K562 (cell line): Measurements from ENCODE around the gene RNGTT. TPM values are rescaled to one million over a fixed set of nuclear protein-coding genes. Genes with fewer than 3 reads are reported as not detected.

ENCODE experiments used
- CTBP1 ChIP-seq: fragments of 450-650 bp; IDR thresholded peaks from 2 replicates; pipeline ENCODE4 v1.6.1; 2016; ENCODE audit warnings: borderline replicate concordance
- ELF1 ChIP-seq: fragments of 200-800 bp; sonication (Bioruptor generic); IDR thresholded peaks from 2 replicates; pipeline ENCODE4 v1.6.1; 2016; ENCODE audit warnings: missing genetic modification characterization, missing compliant biosample characterization
- FOXK1 ChIP-seq: sonication (generic); formaldehyde crosslinking; IDR thresholded peaks from 2 replicates; pipeline ENCODE4 v1.8.0; 2022; ENCODE audit warnings: missing genetic modification reagents, mild to moderate bottlenecking, borderline replicate concordance
- GATAD2B ChIP-seq: fragments of 450-650 bp; IDR thresholded peaks from 2 replicates; pipeline ENCODE4 v1.6.1; 2017; ENCODE audit warnings: mild to moderate bottlenecking, borderline replicate concordance
- L3MBTL2 ChIP-seq: fragments of 450-650 bp; IDR thresholded peaks from 2 replicates; pipeline ENCODE4 v1.6.1; 2016; ENCODE audit warnings: mild to moderate bottlenecking, moderate library complexity
- NR2C1 ChIP-seq, 2 experiments: fragments of 450-650 bp; IDR thresholded peaks; 2 replicates each; pipeline ENCODE4 v1.6.1; 2017; ENCODE audit warnings: mild to moderate bottlenecking in 2 of 2, antibody characterized with exemption in 1 of 2, inconsistent platforms in 1 of 2, missing compliant biosample characterization in 1 of 2, missing genetic modification characterization in 1 of 2
- PHTF2 ChIP-seq: fragments of 250-450 bp; sonication (Bioruptor Pico); IDR thresholded peaks from 2 replicates; pipeline ENCODE4 v1.5.0; 2021; ENCODE audit warnings: mild to moderate bottlenecking
- TAF7 ChIP-seq: fragments of 450-650 bp; IDR thresholded peaks from 2 replicates; pipeline ENCODE4 v1.6.1; 2016; ENCODE audit warnings: missing genetic modification characterization, missing compliant biosample characterization
- TAF9B ChIP-seq: fragments of 450-650 bp; IDR thresholded peaks from 2 replicates; pipeline ENCODE4 v1.6.1; 2018; ENCODE audit warnings: mild to moderate bottlenecking; ENCODE audit not compliant: partially characterized antibody
- YY1 ChIP-seq, 3 experiments: IDR thresholded peaks; 2 replicates each; pipeline ENCODE4 v1.6.1; 2011; ENCODE audit warnings: low read length in 2 of 3, mild to moderate bottlenecking in 2 of 3, moderate library complexity in 2 of 3, borderline replicate concordance in 1 of 3, control low read depth in 1 of 3, low read depth in 1 of 3; ENCODE audit not compliant: insufficient read depth in 3 of 3, insufficient replicate concordance in 2 of 3, control insufficient read depth in 1 of 3, insufficient read length in 1 of 3; ENCODE audit errors: extremely low read depth in 1 of 3
- ZBTB17 ChIP-seq: fragments of 450-650 bp; formaldehyde crosslinking; IDR thresholded peaks from 2 replicates; pipeline ENCODE4 v1.4.0; 2020; ENCODE audit warnings: mild to moderate bottlenecking
- ZBTB7A ChIP-seq: IDR thresholded peaks from 2 replicates; pipeline ENCODE4 v1.6.1; 2011; ENCODE audit warnings: low read depth, mild to moderate bottlenecking, low read length, moderate library complexity, borderline replicate concordance; ENCODE audit not compliant: control insufficient read depth
- ZNF133 ChIP-seq: fragments of 250-450 bp; sonication (Bioruptor Pico); IDR thresholded peaks from 2 replicates; pipeline ENCODE4 v1.4.0; 2020; ENCODE audit warnings: mild to moderate bottlenecking
- ZNF431 ChIP-seq: sonication (generic); formaldehyde crosslinking; IDR thresholded peaks from 2 replicates; pipeline ENCODE4 v1.8.0; 2022; ENCODE audit warnings: mild to moderate bottlenecking, missing genetic modification reagents
- polyA plus RNA-seq, 8 experiments: library from polyadenylated mRNA; depleted of rRNA in 4 of 8; stranded (reverse) in 5 of 8; unstranded in 3 of 8; fragments of >200 nt; fragmentation: Nextera tagmentation in 2 of 8; fragmentation: Illumina TruSeq in 1 of 8; extraction: Ambion mirVana in 2 of 8; extraction: Trizol in 1 of 8; gene quantifications; 2 replicates each; pipeline versions ENCODE4 v1.2.1 to v1.2.3, GENCODE V29; 2011 to 2014; ENCODE audit warnings: inconsistent platforms in 1 of 8, missing spikeins in 1 of 8
- total RNA-seq, 7 experiments: library from RNA; depleted of rRNA in 6 of 7; stranded (reverse); fragments of >200 nt in 6 of 7; fragmentation: Illumina TruSeq in 2 of 7; extraction: Trizol in 2 of 7; gene quantifications; 2 replicates each; pipeline versions ENCODE4 v1.2.1 to v1.2.3, GENCODE V29; 2011 to 2021; ENCODE audit warnings: low replicate concordance in 1 of 7
- TF ChIP-seq, protein P1 (sequence below): sonication (generic); IDR thresholded peaks from 2 replicates; pipeline ENCODE4 v1.6.1; 2016
- TF ChIP-seq, protein P2 (sequence below): fragments of 450-650 bp; IDR thresholded peaks from 2 replicates; pipeline ENCODE4 v1.6.1; 2016; ENCODE audit warnings: low read depth, mild to moderate bottlenecking, moderate library complexity
- TF ChIP-seq, protein P3 (sequence below): fragments of 450-650 bp; formaldehyde crosslinking; IDR thresholded peaks from 2 replicates; pipeline ENCODE4 v1.4.0; 2022; ENCODE audit warnings: mild to moderate bottlenecking, moderate library complexity
- TF ChIP-seq, protein P4 (sequence below): sonication (generic); formaldehyde crosslinking; IDR thresholded peaks from 2 replicates; pipeline ENCODE4 v1.8.1; 2022; ENCODE audit warnings: missing genetic modification reagents
- TF ChIP-seq, protein P5 (sequence below), 2 experiments: IDR thresholded peaks; 2 replicates each; pipeline ENCODE4 v1.6.1; 2012; ENCODE audit warnings: improper control_type of control experiment in 2 of 2, low read depth in 2 of 2, low read length in 2 of 2, borderline replicate concordance in 1 of 2

The RNGTT gene
- total and polyA plus RNA-seq, 9 of the 15 experiments (the other 6 are each of a cell fraction or from before 2014, with no cell fraction given): 6.1 to 31.7 (median 19.5) TPM

DNA sequence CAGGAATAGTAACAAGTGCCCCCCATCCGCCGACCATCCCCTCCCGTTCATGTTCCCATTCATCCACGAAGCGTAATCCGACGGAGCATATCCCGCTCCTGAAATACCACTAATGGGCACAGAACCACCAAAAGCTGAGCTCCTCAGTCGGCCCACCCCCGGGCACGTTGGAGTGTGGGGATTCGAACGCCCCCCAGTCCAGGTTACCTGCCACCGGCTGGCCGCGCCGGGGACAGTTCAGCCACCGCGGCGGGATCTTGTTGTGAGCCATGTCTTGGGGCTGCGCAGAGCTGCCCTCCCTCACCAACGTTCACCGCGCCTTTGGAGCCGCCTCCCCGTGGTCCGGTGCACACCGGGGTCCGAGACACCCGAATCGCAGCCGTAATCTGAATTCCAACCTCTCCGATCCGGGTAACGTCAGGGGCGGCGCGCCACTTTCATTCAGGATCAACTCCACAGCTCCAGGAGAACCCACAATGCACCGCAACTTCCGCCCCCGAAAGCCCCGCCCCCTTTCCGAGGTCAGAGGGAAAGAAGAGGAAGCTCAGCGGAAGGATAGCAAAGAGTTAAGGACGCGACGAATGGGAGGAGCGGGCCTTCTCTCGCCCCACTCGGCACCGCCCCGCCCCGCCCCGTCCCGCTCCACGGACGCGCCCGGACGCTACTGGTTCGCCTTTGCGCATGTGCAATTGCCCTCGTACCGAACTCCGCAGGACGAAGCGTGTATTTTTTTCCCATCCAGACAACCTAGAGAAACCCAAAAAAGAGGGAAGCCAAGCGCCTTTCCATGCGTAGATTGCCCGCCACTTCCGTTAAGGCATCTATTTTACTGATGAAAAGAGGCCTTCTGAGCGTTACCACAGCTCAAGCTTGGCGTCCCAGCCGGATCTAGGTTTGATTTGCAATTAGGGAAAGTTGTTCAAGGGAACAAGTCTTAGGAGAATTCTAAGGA, at the start of gene RNGTT (continued):
- TF ChIP-seq, protein P1, sequence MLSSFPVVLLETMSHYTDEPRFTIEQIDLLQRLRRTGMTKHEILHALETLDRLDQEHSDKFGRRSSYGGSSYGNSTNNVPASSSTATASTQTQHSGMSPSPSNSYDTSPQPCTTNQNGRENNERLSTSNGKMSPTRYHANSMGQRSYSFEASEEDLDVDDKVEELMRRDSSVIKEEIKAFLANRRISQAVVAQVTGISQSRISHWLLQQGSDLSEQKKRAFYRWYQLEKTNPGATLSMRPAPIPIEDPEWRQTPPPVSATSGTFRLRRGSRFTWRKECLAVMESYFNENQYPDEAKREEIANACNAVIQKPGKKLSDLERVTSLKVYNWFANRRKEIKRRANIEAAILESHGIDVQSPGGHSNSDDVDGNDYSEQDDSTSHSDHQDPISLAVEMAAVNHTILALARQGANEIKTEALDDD: no peak
- TF ChIP-seq ZNF431 (CRISPR knock-in tag): 0 out of 2 replicates have a peak, but pooled peaks have one; percentile 35
- no peak for TF ChIP-seq FOXK1
- TF ChIP-seq, protein P2, sequence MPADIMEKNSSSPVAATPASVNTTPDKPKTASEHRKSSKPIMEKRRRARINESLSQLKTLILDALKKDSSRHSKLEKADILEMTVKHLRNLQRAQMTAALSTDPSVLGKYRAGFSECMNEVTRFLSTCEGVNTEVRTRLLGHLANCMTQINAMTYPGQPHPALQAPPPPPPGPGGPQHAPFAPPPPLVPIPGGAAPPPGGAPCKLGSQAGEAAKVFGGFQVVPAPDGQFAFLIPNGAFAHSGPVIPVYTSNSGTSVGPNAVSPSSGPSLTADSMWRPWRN: no peak
- TF ChIP-seq L3MBTL2: peak; percentile 73
- peak; percentile 95 for TF ChIP-seq ELF1
- TF ChIP-seq CTBP1: peak; percentile 52; the same call in 1 of the 2 replicates
- TF ChIP-seq PHTF2: no peak
- no peak for TF ChIP-seq ZNF133 (CRISPR knock-in tag)
- TF ChIP-seq TAF7: peak; percentile 59; the same call in 1 of the 2 replicates
- TF ChIP-seq YY1 (IDR thresholded peaks at IDR 0.05; ENCODE audit: borderline replicate concordance in 1 of 3, control insufficient read depth in 1 of 3, extremely low read depth in 1 of 3, insufficient read depth in 3 of 3, insufficient read length in 1 of 3, insufficient replicate concordance in 2 of 3, low read depth in 1 of 3, low read length in 2 of 3): peak in 1 of 3 experiments; percentile 51
- TF ChIP-seq TAF9B: peak; percentile 59
- TF ChIP-seq ZBTB17 (CRISPR knock-in tag): no peak
- TF ChIP-seq GATAD2B: no peak
- TF ChIP-seq ZBTB7A: peak; percentile 43; the same call in 1 of the 2 replicates
- TF ChIP-seq NR2C1 (IDR thresholded peaks at IDR 0.05): peak; percentile 96
- peak; percentile 96 for TF ChIP-seq NR2C1 (tag; IDR thresholded peaks at IDR 0.05)
- TF ChIP-seq, protein P3, sequence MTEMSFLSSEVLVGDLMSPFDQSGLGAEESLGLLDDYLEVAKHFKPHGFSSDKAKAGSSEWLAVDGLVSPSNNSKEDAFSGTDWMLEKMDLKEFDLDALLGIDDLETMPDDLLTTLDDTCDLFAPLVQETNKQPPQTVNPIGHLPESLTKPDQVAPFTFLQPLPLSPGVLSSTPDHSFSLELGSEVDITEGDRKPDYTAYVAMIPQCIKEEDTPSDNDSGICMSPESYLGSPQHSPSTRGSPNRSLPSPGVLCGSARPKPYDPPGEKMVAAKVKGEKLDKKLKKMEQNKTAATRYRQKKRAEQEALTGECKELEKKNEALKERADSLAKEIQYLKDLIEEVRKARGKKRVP: no peak
- TF ChIP-seq, protein P4, sequence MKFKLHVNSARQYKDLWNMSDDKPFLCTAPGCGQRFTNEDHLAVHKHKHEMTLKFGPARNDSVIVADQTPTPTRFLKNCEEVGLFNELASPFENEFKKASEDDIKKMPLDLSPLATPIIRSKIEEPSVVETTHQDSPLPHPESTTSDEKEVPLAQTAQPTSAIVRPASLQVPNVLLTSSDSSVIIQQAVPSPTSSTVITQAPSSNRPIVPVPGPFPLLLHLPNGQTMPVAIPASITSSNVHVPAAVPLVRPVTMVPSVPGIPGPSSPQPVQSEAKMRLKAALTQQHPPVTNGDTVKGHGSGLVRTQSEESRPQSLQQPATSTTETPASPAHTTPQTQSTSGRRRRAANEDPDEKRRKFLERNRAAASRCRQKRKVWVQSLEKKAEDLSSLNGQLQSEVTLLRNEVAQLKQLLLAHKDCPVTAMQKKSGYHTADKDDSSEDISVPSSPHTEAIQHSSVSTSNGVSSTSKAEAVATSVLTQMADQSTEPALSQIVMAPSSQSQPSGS: no peak; the same call in 1 of the 2 replicates
- TF ChIP-seq, protein P5, sequence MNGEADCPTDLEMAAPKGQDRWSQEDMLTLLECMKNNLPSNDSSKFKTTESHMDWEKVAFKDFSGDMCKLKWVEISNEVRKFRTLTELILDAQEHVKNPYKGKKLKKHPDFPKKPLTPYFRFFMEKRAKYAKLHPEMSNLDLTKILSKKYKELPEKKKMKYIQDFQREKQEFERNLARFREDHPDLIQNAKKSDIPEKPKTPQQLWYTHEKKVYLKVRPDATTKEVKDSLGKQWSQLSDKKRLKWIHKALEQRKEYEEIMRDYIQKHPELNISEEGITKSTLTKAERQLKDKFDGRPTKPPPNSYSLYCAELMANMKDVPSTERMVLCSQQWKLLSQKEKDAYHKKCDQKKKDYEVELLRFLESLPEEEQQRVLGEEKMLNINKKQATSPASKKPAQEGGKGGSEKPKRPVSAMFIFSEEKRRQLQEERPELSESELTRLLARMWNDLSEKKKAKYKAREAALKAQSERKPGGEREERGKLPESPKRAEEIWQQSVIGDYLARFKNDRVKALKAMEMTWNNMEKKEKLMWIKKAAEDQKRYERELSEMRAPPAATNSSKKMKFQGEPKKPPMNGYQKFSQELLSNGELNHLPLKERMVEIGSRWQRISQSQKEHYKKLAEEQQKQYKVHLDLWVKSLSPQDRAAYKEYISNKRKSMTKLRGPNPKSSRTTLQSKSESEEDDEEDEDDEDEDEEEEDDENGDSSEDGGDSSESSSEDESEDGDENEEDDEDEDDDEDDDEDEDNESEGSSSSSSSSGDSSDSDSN (IDR thresholded peaks at IDR 0.05; ENCODE audit: borderline replicate concordance in 1 of 2, low read depth in 2 of 2, low read length in 2 of 2): peak in 1 of 2 experiments; percentile 18; a peak in 1 of 4 replicates
